ENCODE results near the gene PGAP6. TPM values are rescaled to one million over a fixed set of nuclear protein-coding genes. Genes with fewer than 3 reads are reported as not detected.

The PGAP6 gene
- total and polyA plus RNA-seq, 2 of the 4 experiments (the other 2 are of a cell fraction), result 49.1 to 124 TPM

DNA sequence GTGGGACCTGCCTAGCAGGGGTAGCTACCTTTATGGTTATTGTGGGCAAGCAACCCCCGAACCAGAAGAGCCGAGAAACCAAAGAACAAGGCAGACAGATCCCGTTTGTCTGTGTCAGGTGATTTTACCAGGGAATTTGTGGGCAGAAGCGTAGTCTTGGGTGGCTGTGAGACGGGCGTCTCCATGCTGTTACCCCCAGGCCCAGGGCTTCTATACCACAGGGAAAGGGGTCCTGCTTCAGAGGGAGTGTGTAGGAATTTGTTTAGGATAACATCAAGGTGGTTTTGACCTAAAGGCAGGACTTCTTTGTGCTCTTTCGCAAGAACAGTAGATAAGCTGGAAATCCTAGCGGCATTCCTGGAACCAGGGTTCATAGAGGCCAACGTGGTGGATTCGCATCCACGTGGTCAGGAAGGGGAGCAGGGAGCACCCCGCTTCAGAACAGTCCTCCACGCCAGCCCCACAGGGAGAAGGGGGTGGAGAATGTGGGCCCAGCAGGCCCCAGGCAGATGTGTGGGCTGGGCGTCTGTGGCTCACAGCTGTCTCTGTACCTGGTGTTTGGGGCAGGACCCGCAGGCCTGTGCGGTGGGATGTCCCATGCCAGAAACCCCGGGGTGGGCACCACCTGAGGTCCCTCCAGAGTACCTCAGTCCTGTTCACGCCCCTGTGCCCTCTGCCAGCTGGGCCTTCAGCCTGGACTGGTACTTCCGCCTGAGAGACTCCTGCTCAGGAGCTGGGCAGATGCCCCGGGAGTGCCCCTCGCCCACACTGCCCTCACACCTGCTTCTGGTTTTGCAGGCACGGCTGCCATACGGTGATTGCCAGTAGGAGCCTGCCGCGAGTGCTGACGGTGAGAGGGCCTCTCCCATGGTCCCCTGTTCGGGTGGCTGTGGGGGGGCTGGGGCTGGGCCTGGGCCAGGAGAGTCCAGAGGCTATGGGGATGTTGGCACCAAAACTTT lies 24.0 kb upstream of the PGAP6 start:
- Histone ChIP-seq H3K14ac (replicated peaks; ENCODE audit: low read depth, low read length) (no peak overlapping the region), H2AK9ac (replicated peaks; ENCODE audit: low read depth, low read length, poor library complexity) (peak overlapping the region; percentile 61), H3K23ac (ENCODE audit: low read depth, low read length) (no peak overlapping the region), H3K9ac (ENCODE audit: low read depth, low read length) (0 out of 2 replicates have a peak overlapping the region, but pooled peaks have one; percentile 28), H3K27me3 (ENCODE audit: control insufficient read depth, insufficient read depth, low read length) (no peaks in the 10 kb centered on the region), H4K5ac (ENCODE audit: low read depth, low read length) (no peak overlapping the region), H2BK20ac (ENCODE audit: low read depth, low read length) (no peak overlapping the region), H3K4ac (ENCODE audit: low read depth, low read length) (no peak overlapping the region), H3K56ac (ENCODE audit: extremely low read depth, insufficient read depth, low read length) (no peak overlapping the region), H3K4me3 (ENCODE audit: insufficient read depth, low read depth, low read length) (no peak overlapping the region), H4K8ac (ENCODE audit: low read depth in 2 of 2, low read length in 2 of 2) (no peak overlapping the region), H3K4me1 (ENCODE audit: control insufficient read depth, insufficient read depth, low read length) (no peaks in the 10 kb centered on the region), H3K9me1 (ENCODE audit: insufficient read depth, low read length) (no peaks in the 10 kb centered on the region), H2BK15ac (ENCODE audit: low read depth, low read length) (no peak overlapping the region), H3K18ac (ENCODE audit: low read depth, low read length) (no peak overlapping the region), H2BK5ac (ENCODE audit: low read depth, low read length, poor library complexity, severe bottlenecking) (no peak overlapping the region), H2AK5ac (ENCODE audit: low read depth, low read length) (no peak overlapping the region), H4K91ac (ENCODE audit: insufficient read depth, low read depth, low read length) (no peak overlapping the region), H4K20me1 (ENCODE audit: insufficient read depth, low read length) (no peaks in the 10 kb centered on the region), H3K4me2 (ENCODE audit: low read depth, low read length) (no peak overlapping the region), H3K36me3 (ENCODE audit: control insufficient read depth, insufficient read depth, low read length) (no peaks in the 10 kb centered on the region; the same call in 1 of the 2 replicates), H2BK120ac (ENCODE audit: low read depth, low read length) (no peak overlapping the region), H3K27ac (ENCODE audit: insufficient read depth, low read length) (no peak overlapping the region), H2AFZ (replicated peaks; ENCODE audit: low read length, poor library complexity) (no peak overlapping the region), H3K9me3 (ENCODE audit: control insufficient read depth, insufficient read depth, low read length) (no peaks in the 10 kb centered on the region), H3K79me1 (ENCODE audit: low read depth in 1 of 2, low read length in 2 of 2) (peaks cover 0 to 8% of the 10 kb centered on the region in 2 experiments)
- in situ Hi-C loops (cut with MboI; ENCODE audit: low sequenced_read_pairs), result no loop called here
- POLR2A ChIA-PET (ENCODE audit: unreplicated experiment), result no interaction called here
- CTCF ChIA-PET, result no interaction called here
- WGBS, 2 experiments (ENCODE audit: extremely low coverage in 2 of 2, insufficient read length in 1 of 2), result 87% methylated on average over 14 of the region's 27 CpGs; no CpG with 5 or more reads in 1 of the 2 experiments
- no TSS peak for BruUV-seq (replicated peaks)
- intact Hi-C loops (cut with micrococcal nuclease), result no loop called here
- dilution Hi-C loops (cut with HindIII; ENCODE audit: low sequenced_read_pairs, unreplicated experiment), result no loop called here
- no peak for ATAC-seq (ENCODE audit: low read depth)
- TF ChIP-seq RCOR1 (IDR thresholded peaks at IDR 0.05; ENCODE audit: insufficient replicate concordance, low read length) (no peak), CEBPB (IDR thresholded peaks at IDR 0.05; ENCODE audit: low read depth, low read length) (peak; percentile 53; the same call in 1 of the 2 replicates)
- DNase-seq, result no peak
